ENCODE data around the gene SLC4A11.

DNA sequence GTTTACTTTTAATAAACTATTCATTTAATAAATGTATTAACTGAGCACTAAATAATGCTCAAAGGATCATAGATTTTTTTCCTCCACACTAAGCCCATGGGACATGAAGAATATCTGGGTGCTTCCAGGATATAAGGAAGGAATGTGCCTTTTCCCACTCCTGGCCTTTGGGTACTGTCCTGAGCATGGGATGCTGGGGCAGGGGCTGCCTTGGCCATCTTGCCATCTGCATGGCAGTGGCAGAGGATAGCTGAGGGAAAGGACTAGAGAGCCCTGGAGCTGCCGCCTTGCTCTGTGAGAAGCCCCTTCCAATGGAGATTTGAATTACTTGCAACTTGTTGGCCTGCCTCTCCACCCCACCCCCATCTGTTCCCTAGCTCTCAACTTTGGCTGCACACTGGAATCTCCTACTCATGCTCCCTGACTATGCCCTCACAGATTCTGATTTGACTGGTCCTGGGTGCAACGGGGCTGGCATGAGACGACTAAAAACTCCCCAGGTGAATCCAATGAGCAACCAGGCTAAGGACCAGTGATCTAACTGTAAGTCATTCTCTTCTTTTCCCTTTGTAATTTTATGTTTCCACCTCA, 50.1 kb downstream of the SLC4A11 start:
- no peak for TF ChIP-seq TAF1 (IDR thresholded peaks at IDR 0.05; ENCODE audit: low read depth)
- TF ChIP-seq, protein P1, sequence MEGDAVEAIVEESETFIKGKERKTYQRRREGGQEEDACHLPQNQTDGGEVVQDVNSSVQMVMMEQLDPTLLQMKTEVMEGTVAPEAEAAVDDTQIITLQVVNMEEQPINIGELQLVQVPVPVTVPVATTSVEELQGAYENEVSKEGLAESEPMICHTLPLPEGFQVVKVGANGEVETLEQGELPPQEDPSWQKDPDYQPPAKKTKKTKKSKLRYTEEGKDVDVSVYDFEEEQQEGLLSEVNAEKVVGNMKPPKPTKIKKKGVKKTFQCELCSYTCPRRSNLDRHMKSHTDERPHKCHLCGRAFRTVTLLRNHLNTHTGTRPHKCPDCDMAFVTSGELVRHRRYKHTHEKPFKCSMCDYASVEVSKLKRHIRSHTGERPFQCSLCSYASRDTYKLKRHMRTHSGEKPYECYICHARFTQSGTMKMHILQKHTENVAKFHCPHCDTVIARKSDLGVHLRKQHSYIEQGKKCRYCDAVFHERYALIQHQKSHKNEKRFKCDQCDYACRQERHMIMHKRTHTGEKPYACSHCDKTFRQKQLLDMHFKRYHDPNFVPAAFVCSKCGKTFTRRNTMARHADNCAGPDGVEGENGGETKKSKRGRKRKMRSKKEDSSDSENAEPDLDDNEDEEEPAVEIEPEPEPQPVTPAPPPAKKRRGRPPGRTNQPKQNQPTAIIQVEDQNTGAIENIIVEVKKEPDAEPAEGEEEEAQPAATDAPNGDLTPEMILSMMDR (IDR thresholded peaks at IDR 0.05; ENCODE audit: poor library complexity, severe bottlenecking) = no peak
- no peak for TF ChIP-seq EZH2 (IDR thresholded peaks at IDR 0.05; ENCODE audit: borderline replicate concordance, insufficient read depth, low read length, poor library complexity, severe bottlenecking)
